Subcutaneous abdominal adipose tissue (tissue), 5 donors: ENCODE results near the gene HMCN2.

Source experiments
- H3K27ac ChIP-seq: one replicate; pipeline ENCODE4 v1.7.0; 2013; ENCODE audit warnings: low read depth, mild to moderate bottlenecking, inconsistent platforms, low read length, moderate library complexity
- H3K27me3 ChIP-seq, 5 donors: one replicate each; pipeline ENCODE4 v1.7.0; 2013; ENCODE audit warnings: low read length in 5 of 5, inconsistent platforms in 1 of 5; ENCODE audit not compliant: control insufficient read depth in 5 of 5, insufficient read depth in 4 of 5
- H3K36me3 ChIP-seq, 5 donors: one replicate each; pipeline ENCODE4 v1.7.0; 2013; ENCODE audit warnings: low read length in 5 of 5; ENCODE audit not compliant: control insufficient read depth in 5 of 5, insufficient read depth in 5 of 5
- H3K4me1 ChIP-seq, 5 donors: one replicate each; pipeline ENCODE4 v1.7.0; 2013; ENCODE audit warnings: low read length in 5 of 5, mild to moderate bottlenecking in 3 of 5, moderate library complexity in 1 of 5; ENCODE audit not compliant: control insufficient read depth in 5 of 5, insufficient read depth in 5 of 5
- H3K4me3 ChIP-seq, 5 donors: one replicate each; pipeline ENCODE4 v1.7.0; 2013; ENCODE audit warnings: low read length in 5 of 5, low read depth in 1 of 5
- H3K9ac ChIP-seq, 5 donors: one replicate each; pipeline ENCODE4 v1.7.0; 2013; ENCODE audit warnings: low read length in 5 of 5, mild to moderate bottlenecking in 4 of 5, moderate library complexity in 3 of 5
- H3K9me3 ChIP-seq, 5 donors: one replicate each; pipeline ENCODE4 v1.7.0; 2013; ENCODE audit warnings: low read length in 5 of 5; ENCODE audit not compliant: control insufficient read depth in 5 of 5
- donor health status: healthy.
- donor health status: healthy.
- donor health status: healthy.
- donor health status: healthy.
- donor health status: healthy.

The HMCN2 gene

GRCh38 chr9:130289711-130290241 is 24.2 kb downstream of the HMCN2 start:
- Histone ChIP-seq H3K27me3 (peaks cover 13 to 58% (median 51%) of the 10 kb centered on the region in 5 donors), H3K4me1 (peaks cover 0 to 4% (median 0%) of the 10 kb centered on the region in 5 donors), H3K9me3 (no peaks in the 10 kb centered on the region), H3K9ac (no peak overlapping the region), H3K36me3 (no peaks in the 10 kb centered on the region), H3K4me3 (no peak overlapping the region), H3K27ac (no peak overlapping the region)

DNA sequence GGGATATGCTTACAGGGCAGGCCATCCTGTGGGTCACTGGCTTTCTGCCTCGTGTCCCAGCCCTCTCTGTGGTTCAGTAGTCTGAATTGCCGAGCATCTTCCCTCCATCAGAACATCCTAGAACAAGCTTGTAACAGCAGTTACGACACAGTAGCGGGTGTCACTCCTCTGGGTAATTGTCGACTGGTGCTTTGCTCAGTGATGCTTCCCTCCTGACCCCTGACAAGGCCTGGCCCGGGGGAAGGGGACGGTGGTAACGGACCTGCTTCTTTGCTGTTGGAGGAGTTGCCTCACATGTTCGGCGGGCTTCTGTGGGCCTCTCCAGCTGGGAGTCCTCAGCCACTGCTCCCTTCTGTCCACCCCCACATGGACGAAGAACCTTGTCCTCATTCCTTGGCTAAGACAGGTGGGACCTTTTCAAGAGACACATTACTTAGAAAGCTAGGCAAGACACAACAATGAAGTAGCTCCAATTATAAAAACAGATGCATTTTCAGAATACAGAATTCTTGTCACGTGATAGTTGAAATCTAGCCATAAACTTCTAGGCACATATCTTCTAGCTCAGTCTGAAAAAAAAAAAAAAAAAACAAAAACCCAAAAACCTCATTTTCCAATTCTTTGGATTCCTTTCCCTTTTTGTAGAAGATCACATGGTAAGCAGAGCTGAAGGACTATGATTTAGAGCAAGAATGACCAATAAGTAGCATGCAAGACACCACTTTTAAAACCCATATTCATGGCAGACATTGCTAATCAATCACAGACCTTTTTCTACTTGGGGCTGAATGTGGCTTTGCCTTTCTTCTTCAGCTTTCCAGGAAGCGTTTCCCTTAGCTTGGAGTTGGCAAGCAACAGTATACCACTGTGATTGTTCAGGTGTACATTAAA is 25.0 kb downstream of the HMCN2 start:
- Histone ChIP-seq H3K27ac (no peak overlapping the region), H3K36me3 (no peaks in the 10 kb centered on the region), H3K27me3 (peaks cover 13 to 55% (median 51%) of the 10 kb centered on the region in 5 donors), H3K9me3 (no peaks in the 10 kb centered on the region), H3K9ac (no peak overlapping the region), H3K4me1 (peaks cover 0 to 4% (median 0%) of the 10 kb centered on the region in 5 donors), H3K4me3 (no peak overlapping the region)

- Histone ChIP-seq H3K9me3 (no peaks in the 10 kb centered on the region), H3K36me3 (no peaks in the 10 kb centered on the region), H3K4me1 (peaks cover 0 to 1% (median 0%) of the 10 kb centered on the region in 5 donors), H3K4me3 (no peak overlapping the region), H3K27ac (no peak overlapping the region), H3K9ac (no peak overlapping the region), H3K27me3 (peaks cover 13 to 48% (median 46%) of the 10 kb centered on the region in 5 donors)
These were observed 25.9 kb downstream of the HMCN2 start for GRCh38 chr9:130291474-130291873.

- no peaks in the 10 kb centered on the region for H3K36me3 ChIP-seq
- no peak overlapping the region for H3K9ac ChIP-seq
- no peak overlapping the region for H3K4me3 ChIP-seq
- no peaks in the 10 kb centered on the region for H3K9me3 ChIP-seq
- no peak overlapping the region for H3K27ac ChIP-seq
- peaks cover 11 to 42% (median 39%) of the 10 kb centered on the region in 5 donors for H3K27me3 ChIP-seq
- H3K4me1 ChIP-seq, result no peaks in the 10 kb centered on the region
These were observed 26.5 kb downstream of the HMCN2 start for GRCh38 chr9:130292106-130292505.

DNA sequence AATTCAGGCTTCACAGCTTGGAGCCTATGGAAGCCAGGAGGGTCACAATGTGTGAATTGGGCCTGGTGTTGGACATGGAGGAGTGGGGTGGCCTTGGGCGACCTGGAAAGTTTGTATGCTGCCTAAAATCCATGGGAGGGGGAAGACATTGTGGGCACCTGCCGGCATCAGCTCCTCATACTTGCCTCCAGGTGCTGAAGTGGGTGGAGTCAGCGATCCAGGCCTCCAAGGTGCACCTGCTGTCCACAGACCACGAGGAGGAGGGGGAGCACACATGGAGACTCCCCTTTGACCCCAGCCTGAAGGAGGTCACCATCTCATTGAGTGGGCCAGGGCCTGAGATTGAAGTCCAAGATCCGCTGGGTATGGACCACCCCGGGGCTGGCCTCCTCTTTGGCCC is 29.1 kb downstream of the HMCN2 start:
- Histone ChIP-seq H3K9me3 (no peaks in the 10 kb centered on the region), H3K27ac (no peak overlapping the region), H3K27me3 (peaks cover 3 to 29% (median 21%) of the 10 kb centered on the region in 5 donors), H3K4me3 (no peak overlapping the region), H3K4me1 (no peaks in the 10 kb centered on the region), H3K36me3 (no peaks in the 10 kb centered on the region), H3K9ac (no peak overlapping the region)

- Histone ChIP-seq H3K27ac (no peak overlapping the region), H3K27me3 (peaks cover 0 to 28% (median 13%) of the 10 kb centered on the region in 5 donors), H3K4me3 (no peak overlapping the region), H3K9ac (no peak overlapping the region), H3K9me3 (no peaks in the 10 kb centered on the region), H3K4me1 (no peaks in the 10 kb centered on the region), H3K36me3 (no peaks in the 10 kb centered on the region)
These were observed 29.9 kb downstream of the HMCN2 start for GRCh38 chr9:130295431-130295830.

DNA sequence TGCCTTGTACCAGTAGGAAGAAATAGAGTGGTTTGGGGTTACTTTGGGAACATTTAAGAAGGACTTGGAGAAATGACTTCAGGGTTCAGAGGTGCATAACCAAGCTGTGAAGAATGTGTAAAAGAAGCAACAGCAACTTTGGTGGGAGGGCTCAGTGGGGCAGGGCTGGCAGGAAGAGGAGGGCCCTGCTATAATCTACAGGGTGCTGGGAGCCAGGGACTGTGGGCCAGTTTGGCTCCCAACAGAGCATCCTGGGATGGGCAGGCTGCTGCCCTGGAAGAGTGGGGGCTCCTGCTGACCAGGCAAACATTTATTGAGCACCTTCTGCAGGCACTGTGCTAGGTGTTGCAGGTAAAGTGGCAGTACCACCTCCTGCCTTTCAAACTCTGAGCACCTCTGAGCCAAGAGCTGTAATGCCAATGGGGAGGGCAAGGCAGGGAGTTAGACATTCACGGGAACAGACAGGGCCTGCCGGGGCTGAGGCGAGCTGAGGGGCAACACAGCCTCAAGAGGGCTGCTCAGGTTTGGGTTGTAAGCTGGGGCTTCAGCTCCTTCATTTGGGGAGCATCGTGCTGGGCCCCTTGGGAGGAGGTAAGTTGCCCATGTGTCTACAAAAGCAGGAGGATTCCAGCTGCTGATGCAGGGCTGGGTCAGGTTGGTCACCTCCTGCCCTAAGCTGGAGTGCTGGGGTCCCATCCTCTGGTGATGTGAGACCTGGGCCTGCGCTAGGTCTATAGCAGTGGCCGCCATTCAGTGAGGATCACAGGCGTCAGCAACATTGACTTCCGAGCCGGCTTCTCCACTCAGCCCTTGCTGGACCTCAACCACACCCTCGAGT is 30.6 kb downstream of the HMCN2 start:
- Histone ChIP-seq H3K4me3 (no peak overlapping the region), H3K9ac (no peak overlapping the region), H3K9me3 (no peaks in the 10 kb centered on the region), H3K4me1 (peaks cover 0 to 5% (median 0%) of the 10 kb centered on the region in 5 donors), H3K27me3 (peaks cover 0 to 29% (median 12%) of the 10 kb centered on the region in 5 donors), H3K36me3 (no peaks in the 10 kb centered on the region), H3K27ac (no peak overlapping the region)

DNA sequence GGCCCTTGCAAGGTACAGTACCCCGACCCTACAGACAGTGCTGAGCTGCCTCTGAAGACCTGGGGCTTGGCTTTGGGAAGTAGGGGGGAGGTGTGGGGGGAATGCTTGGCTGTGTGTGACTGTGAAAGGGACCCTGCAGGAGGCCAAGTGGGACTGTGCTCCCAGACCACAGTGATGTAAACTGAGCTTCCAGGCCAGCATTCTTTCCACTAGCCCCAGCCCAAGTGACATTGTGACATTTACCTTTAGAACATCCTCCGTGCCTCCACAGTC is 31.2 kb downstream of the HMCN2 start:
- Histone ChIP-seq H3K9ac (no peak overlapping the region), H3K27ac (no peak overlapping the region), H3K4me3 (no peak overlapping the region), H3K9me3 (no peaks in the 10 kb centered on the region), H3K36me3 (no peaks in the 10 kb centered on the region), H3K27me3 (peaks cover 0 to 33% (median 18%) of the 10 kb centered on the region in 5 donors), H3K4me1 (peaks cover 0 to 10% (median 0%) of the 10 kb centered on the region in 5 donors)

DNA sequence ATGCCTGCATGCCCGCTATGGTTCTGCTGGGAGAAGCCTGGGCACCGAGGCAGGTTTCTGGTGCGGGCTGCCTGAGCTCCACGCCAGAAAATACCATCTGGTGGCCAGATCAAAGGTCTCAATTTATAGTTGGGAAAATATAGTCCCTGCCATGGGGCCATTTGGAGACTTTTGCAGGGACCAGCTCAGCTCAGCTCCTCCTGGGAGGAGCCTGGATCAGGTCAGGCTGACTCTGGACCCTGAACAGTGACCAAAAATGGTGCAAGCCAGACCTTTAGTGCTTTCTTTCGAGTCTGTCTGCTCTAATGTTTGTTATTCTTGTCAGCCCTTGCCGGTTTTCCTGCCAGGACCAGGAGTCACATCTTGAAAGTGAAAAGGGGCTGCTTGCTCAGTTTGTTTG is 31.8 kb downstream of the HMCN2 start:
- no peaks in the 10 kb centered on the region for H3K36me3 ChIP-seq
- H3K9me3 ChIP-seq, result no peaks in the 10 kb centered on the region
- H3K9ac ChIP-seq, result no peak overlapping the region
- peaks cover 0 to 33% (median 18%) of the 10 kb centered on the region in 5 donors for H3K27me3 ChIP-seq
- H3K4me1 ChIP-seq, result peaks cover 0 to 10% (median 0%) of the 10 kb centered on the region in 5 donors
- no peak overlapping the region for H3K4me3 ChIP-seq
- no peak overlapping the region for H3K27ac ChIP-seq
